SK-N-SH (cell line): ENCODE results near the gene EXOC6B. TPM values are rescaled to one million over a fixed set of nuclear protein-coding genes. Genes with fewer than 3 reads are reported as not detected.

Source experiments
- CTCF ChIA-PET: fragments of 300-600, 350-600 bp; formaldehyde crosslinking; extraction: SDS; loops from one replicate; lab custom pipeline; 2021; lab: Yijun Ruan, JAX
- POLR2A ChIA-PET: fragments of 350-600 bp; sonication (Branson Sonifier 250); formaldehyde crosslinking; extraction: SDS; loops from one replicate; lab custom pipeline; 2020; ENCODE audit warnings: antibody characterized with exemption, inconsistent platforms; lab: Yijun Ruan, JAX
- DNase-seq: peaks from one replicate; pipeline ENCODE4 v3.0.0; 2012
- H2AFZ ChIP-seq: fragments of 200-600 bp; sonication (generic); 2 replicates; pipeline ENCODE4 v1.8.1; 2016; ENCODE audit warnings: antibody characterized with exemption, mild to moderate bottlenecking, low read depth
- H3F3A ChIP-seq: fragments of 200-600 bp; sonication (generic); replicated peaks from 2 replicates; pipeline ENCODE3; 2016; ENCODE audit warnings: antibody characterized with exemption, mild to moderate bottlenecking; ENCODE audit not compliant: insufficient read depth
- H3K27ac ChIP-seq, 2 experiments: fragments of 200-500 bp in 1 of 2; fragments of 200-600 bp in 1 of 2; sonication (Bioruptor generic) in 1 of 2; sonication (generic), shearing (Covaris generic) in 1 of 2; 2 replicates each; pipeline versions ENCODE4 v1.5.1 to v1.6.1; 2014 to 2016; ENCODE audit warnings: low read depth in 2 of 2, inconsistent platforms in 1 of 2, low read length in 1 of 2, mild to moderate bottlenecking in 1 of 2, mixed read lengths in 1 of 2
- H3K27me3 ChIP-seq: fragments of 200-600 bp; sonication (generic), shearing (Covaris generic); 2 replicates; pipeline ENCODE4 v1.6.1; 2016; ENCODE audit warnings: mixed run types; ENCODE audit not compliant: insufficient read depth
- H3K36me3 ChIP-seq, 2 experiments: fragments of 200-500 bp in 1 of 2; fragments of 200-600 bp in 1 of 2; sonication (Bioruptor generic) in 1 of 2; sonication (generic) in 1 of 2; replicated peaks in 1 of 2; 2 replicates each; pipeline versions ENCODE3 to v1.5.1; 2014 to 2016; ENCODE audit warnings: low read length in 1 of 2, mild to moderate bottlenecking in 1 of 2; ENCODE audit not compliant: insufficient read depth in 2 of 2, control insufficient read depth in 1 of 2
- H3K4me1 ChIP-seq, 2 experiments: fragments of 200-500 bp in 1 of 2; fragments of 200-600 bp in 1 of 2; sonication (Bioruptor generic) in 1 of 2; sonication (generic), shearing (Covaris generic) in 1 of 2; 2 replicates each; pipeline versions ENCODE4 v1.5.1 to v1.6.1; 2014 to 2016; ENCODE audit warnings: low read depth in 1 of 2, low read length in 1 of 2, mixed run types in 1 of 2; ENCODE audit not compliant: insufficient read depth in 2 of 2, control insufficient read depth in 1 of 2
- H3K4me2 ChIP-seq: fragments of 200-600 bp; sonication (generic), shearing (Covaris generic); 2 replicates; pipeline ENCODE4 v1.6.1; 2017; ENCODE audit warnings: mixed run types
- H3K4me3 ChIP-seq, 2 experiments: fragments of 200-500 bp in 1 of 2; fragments of 200-600 bp in 1 of 2; sonication (Bioruptor generic) in 1 of 2; sonication (generic), shearing (Covaris generic) in 1 of 2; 2 replicates each; pipeline versions ENCODE4 v1.5.1 to v1.8.1; 2014 to 2016; ENCODE audit warnings: low read depth in 2 of 2, inconsistent platforms in 1 of 2, low read length in 1 of 2, mild to moderate bottlenecking in 1 of 2, mixed read lengths in 1 of 2, moderate library complexity in 1 of 2
- H3K79me2 ChIP-seq: fragments of 200-600 bp; sonication (generic); 2 replicates; pipeline ENCODE4 v1.8.1; 2017; ENCODE audit warnings: mild to moderate bottlenecking; ENCODE audit not compliant: insufficient read depth
- H3K9ac ChIP-seq: fragments of 200-600 bp; sonication (generic); 2 replicates; pipeline ENCODE4 v1.6.1; 2017; ENCODE audit warnings: mixed run types
- H3K9me2 ChIP-seq: fragments of 200-600 bp; sonication (generic); 2 replicates; pipeline ENCODE4 v1.6.1; 2017; ENCODE audit warnings: mixed run types
- H3K9me3 ChIP-seq: fragments of 200-600 bp; sonication (generic); 2 replicates; pipeline ENCODE4 v1.6.1; 2017; ENCODE audit warnings: mixed run types, mild to moderate bottlenecking, moderate library complexity
- H4K20me1 ChIP-seq: fragments of 200-600 bp; sonication (generic); 2 replicates; pipeline ENCODE4 v1.6.1; 2017; ENCODE audit warnings: mild to moderate bottlenecking, mixed run types; ENCODE audit not compliant: insufficient read depth
- ELF1 ChIP-seq: IDR thresholded peaks from 2 replicates; pipeline ENCODE4 v1.4.0; 2012
- GATA2 ChIP-seq: sonication (generic); formaldehyde crosslinking; IDR thresholded peaks from 2 replicates; pipeline ENCODE4 v1.5.0; 2020; ENCODE audit warnings: mild to moderate bottlenecking, missing genetic modification reagents
- IRF3 ChIP-seq: fragments of 150-350 bp; IDR thresholded peaks from 2 replicates; pipeline ENCODE4 v1.6.1; 2016; ENCODE audit warnings: mild to moderate bottlenecking, low read depth, low read length
- JUND ChIP-seq: IDR thresholded peaks from 2 replicates; pipeline ENCODE4 v1.4.0; 2012
- MEF2A ChIP-seq: IDR thresholded peaks from 2 replicates; pipeline ENCODE4 v1.4.0; 2012; ENCODE audit warnings: low read depth, borderline replicate concordance
- NRF1 ChIP-seq: IDR thresholded peaks from 2 replicates; pipeline ENCODE4 v1.6.1; 2012; ENCODE audit warnings: low read depth, mild to moderate bottlenecking, low read length
- RAD21 ChIP-seq: IDR thresholded peaks from 2 replicates; pipeline ENCODE4 v1.6.1; 2012; ENCODE audit warnings: mild to moderate bottlenecking, low read length
- RCOR1 ChIP-seq: fragments of 150-350 bp; IDR thresholded peaks from 2 replicates; pipeline ENCODE4 v1.6.1; 2017; ENCODE audit warnings: antibody characterized with exemption, low read length
- RFX5 ChIP-seq: IDR thresholded peaks from 2 replicates; pipeline ENCODE4 v1.6.1; 2012; ENCODE audit warnings: mild to moderate bottlenecking, improper control_type of control experiment, low read length
- RXRA ChIP-seq: IDR thresholded peaks from 2 replicates; pipeline ENCODE4 v1.4.0; 2012; ENCODE audit warnings: low read depth, mild to moderate bottlenecking, borderline replicate concordance
- SMC3 ChIP-seq: IDR thresholded peaks from 2 replicates; pipeline ENCODE4 v1.6.1; 2012; ENCODE audit warnings: low read depth, low read length, improper control_type of control experiment
- TAF1 ChIP-seq: IDR thresholded peaks from 2 replicates; pipeline ENCODE4 v1.6.1; 2012; ENCODE audit warnings: low read depth, mild to moderate bottlenecking, low read length, moderate library complexity, borderline replicate concordance
- TEAD4 ChIP-seq: IDR thresholded peaks from 2 replicates; pipeline ENCODE4 v1.4.0; 2012; ENCODE audit warnings: mild to moderate bottlenecking, borderline replicate concordance; ENCODE audit not compliant: insufficient read depth
- USF1 ChIP-seq: IDR thresholded peaks from 2 replicates; pipeline ENCODE4 v1.4.0; 2012; ENCODE audit warnings: low read depth, borderline replicate concordance
- YY1 ChIP-seq: IDR thresholded peaks from 2 replicates; pipeline ENCODE4 v1.4.0; 2012; ENCODE audit warnings: low read depth, mild to moderate bottlenecking
- ZBTB33 ChIP-seq: IDR thresholded peaks from 2 replicates; pipeline ENCODE4 v1.4.0; 2012; ENCODE audit warnings: low read depth, borderline replicate concordance
- WGBS: methylation state at CpG from one replicate; pipeline ENCODE4 v1.1.6; 2017; ENCODE audit warnings: low lambda C conversion rate; 5-methylcytosine and 5-hydroxymethylcytosine counted together
- polyA plus RNA-seq, 3 experiments: library from polyadenylated mRNA; depleted of rRNA; stranded (reverse); fragments of >200 nt; gene quantifications; 2 replicates each; pipeline ENCODE4 v1.2.3, GENCODE V29; 2012
- TF ChIP-seq, protein P1 (sequence below): fragments of 200-600 bp; sonication (generic); IDR thresholded peaks from 2 replicates; pipeline ENCODE4 v1.6.1; 2017; ENCODE audit warnings: antibody characterized with exemption, mild to moderate bottlenecking, moderate library complexity
- TF ChIP-seq, protein P2 (sequence below): IDR thresholded peaks from 2 replicates; pipeline ENCODE4; 2012
- TF ChIP-seq, protein P3 (sequence below): IDR thresholded peaks from 2 replicates; pipeline ENCODE4 v1.4.0; 2012; ENCODE audit warnings: low read depth

The EXOC6B gene
- polyA plus RNA-seq, 1 of the 3 experiments (the other 2 are of a cell fraction) = 7.4 TPM

DNA sequence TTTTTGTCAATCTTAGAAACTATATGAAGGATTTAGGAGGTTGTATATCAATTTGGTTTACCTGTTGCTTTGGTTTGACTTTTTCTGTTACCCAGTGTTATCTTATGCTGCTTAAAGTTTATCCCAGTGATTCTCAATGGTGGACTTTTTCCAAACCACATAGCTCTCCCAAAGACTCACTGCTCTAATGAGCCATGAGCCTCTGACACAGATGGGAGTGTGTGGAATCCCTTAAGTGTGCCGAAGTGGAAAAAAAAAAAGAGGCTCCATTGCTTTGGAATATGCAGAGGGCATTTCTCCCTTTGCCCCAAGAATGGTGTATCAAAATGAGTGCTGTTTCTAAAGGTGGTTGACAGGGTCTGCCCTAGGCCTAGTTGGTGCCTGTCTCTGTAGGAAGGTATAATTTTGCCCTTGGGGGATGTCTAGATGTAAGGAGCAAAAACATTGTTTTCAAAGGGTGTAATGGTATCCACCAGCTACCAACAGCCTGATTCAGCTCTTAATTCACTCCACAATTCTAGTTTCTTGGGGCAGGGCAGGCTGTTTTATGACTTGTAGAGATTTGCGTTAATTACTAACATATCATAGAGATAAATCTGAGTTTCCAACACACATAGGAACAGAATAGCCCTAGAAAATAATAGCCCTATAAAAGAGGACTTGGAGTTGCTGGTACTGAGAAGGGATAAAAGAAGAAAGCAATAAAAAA, 613.9 kb downstream of the EXOC6B start (continued):
- TF ChIP-seq ZBTB33 = no peak
- TF ChIP-seq NRF1 = no peak
- TF ChIP-seq YY1 = no peak
- no peak for TF ChIP-seq SMC3
- TF ChIP-seq USF1 = no peak
- TF ChIP-seq RFX5 = no peak
- no peak for TF ChIP-seq RAD21
- no peak for TF ChIP-seq RXRA
- no peak for TF ChIP-seq ELF1
- TF ChIP-seq, protein P1, sequence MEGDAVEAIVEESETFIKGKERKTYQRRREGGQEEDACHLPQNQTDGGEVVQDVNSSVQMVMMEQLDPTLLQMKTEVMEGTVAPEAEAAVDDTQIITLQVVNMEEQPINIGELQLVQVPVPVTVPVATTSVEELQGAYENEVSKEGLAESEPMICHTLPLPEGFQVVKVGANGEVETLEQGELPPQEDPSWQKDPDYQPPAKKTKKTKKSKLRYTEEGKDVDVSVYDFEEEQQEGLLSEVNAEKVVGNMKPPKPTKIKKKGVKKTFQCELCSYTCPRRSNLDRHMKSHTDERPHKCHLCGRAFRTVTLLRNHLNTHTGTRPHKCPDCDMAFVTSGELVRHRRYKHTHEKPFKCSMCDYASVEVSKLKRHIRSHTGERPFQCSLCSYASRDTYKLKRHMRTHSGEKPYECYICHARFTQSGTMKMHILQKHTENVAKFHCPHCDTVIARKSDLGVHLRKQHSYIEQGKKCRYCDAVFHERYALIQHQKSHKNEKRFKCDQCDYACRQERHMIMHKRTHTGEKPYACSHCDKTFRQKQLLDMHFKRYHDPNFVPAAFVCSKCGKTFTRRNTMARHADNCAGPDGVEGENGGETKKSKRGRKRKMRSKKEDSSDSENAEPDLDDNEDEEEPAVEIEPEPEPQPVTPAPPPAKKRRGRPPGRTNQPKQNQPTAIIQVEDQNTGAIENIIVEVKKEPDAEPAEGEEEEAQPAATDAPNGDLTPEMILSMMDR = no peak

GRCh38 chr2:72211350-72211749, 614.5 kb downstream of the EXOC6B start:
- Histone ChIP-seq H3K79me2 (no peaks in the 10 kb centered on the region), H3K4me1 (peaks cover 3 to 8% of the 10 kb centered on the region in 2 experiments; a peak in 3 of 4 replicates), H2AFZ (no peak overlapping the region), H3K9ac (no peak overlapping the region), H3K36me3 (no peaks in the 10 kb centered on the region), H3K4me3 (no peak overlapping the region), H3F3A (peaks cover 5% of the 10 kb centered on the region), H3K27me3 (no peaks in the 10 kb centered on the region), H3K9me3 (no peaks in the 10 kb centered on the region), H3K27ac (no peak overlapping the region), H3K4me2 (no peak overlapping the region), H4K20me1 (no peaks in the 10 kb centered on the region), H3K9me2 (no peaks in the 10 kb centered on the region)
- no peak for DNase-seq
- CTCF ChIA-PET = no interaction called here
- POLR2A ChIA-PET = no interaction called here
- WGBS = 88% methylated on average over 2 of the region's 2 CpGs
- TF ChIP-seq, protein P2, sequence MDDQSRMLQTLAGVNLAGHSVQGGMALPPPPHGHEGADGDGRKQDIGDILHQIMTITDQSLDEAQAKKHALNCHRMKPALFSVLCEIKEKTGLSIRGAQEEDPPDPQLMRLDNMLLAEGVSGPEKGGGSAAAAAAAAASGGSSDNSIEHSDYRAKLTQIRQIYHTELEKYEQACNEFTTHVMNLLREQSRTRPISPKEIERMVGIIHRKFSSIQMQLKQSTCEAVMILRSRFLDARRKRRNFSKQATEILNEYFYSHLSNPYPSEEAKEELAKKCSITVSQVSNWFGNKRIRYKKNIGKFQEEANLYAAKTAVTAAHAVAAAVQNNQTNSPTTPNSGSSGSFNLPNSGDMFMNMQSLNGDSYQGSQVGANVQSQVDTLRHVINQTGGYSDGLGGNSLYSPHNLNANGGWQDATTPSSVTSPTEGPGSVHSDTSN = no peak
- no peak for TF ChIP-seq RFX5
- no peak for TF ChIP-seq ZBTB33
- TF ChIP-seq, protein P3, sequence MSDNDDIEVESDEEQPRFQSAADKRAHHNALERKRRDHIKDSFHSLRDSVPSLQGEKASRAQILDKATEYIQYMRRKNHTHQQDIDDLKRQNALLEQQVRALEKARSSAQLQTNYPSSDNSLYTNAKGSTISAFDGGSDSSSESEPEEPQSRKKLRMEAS = no peak
- TF ChIP-seq IRF3 = no peak
- no peak for TF ChIP-seq MEF2A
- no peak for TF ChIP-seq JUND
- no peak for TF ChIP-seq RXRA
- TF ChIP-seq, protein P1 = no peak
- no peak for TF ChIP-seq TEAD4
- no peak for TF ChIP-seq RAD21
- no peak for TF ChIP-seq TAF1
- no peak for TF ChIP-seq RCOR1
- no peak for TF ChIP-seq GATA2 (CRISPR knock-in tag)
